ENCODE measurements around the gene ANXA1. TPM values are rescaled to one million over a fixed set of nuclear protein-coding genes. Genes with fewer than 3 reads are reported as not detected.

ANXA1 gene
- total and polyA plus RNA-seq, 4 donors, result 4.8 to 28.6 (median 14.5) TPM

- DNase-seq (ENCODE audit: low spot score), result no peak
- no peak for TF ChIP-seq RAD21 (IDR thresholded peaks at IDR 0.05)
- no peak for TF ChIP-seq MAX (IDR thresholded peaks at IDR 0.05)
- no peak for TF ChIP-seq TAF1 (conservative IDR thresholded peaks at IDR 0.05)
- TF ChIP-seq ATF3 (IDR thresholded peaks at IDR 0.05), result no peak
- TF ChIP-seq CTCF (IDR thresholded peaks at IDR 0.05; ENCODE audit: low read depth, low read length, missing input control), result no peak
- no peak for TF ChIP-seq HNF4G (IDR thresholded peaks at IDR 0.05)
- TF ChIP-seq RXRA (IDR thresholded peaks at IDR 0.05), result no peak
- no peak for TF ChIP-seq GABPA (IDR thresholded peaks at IDR 0.05 in 1 of 2, conservative IDR thresholded peaks at IDR 0.05 in 1 of 2)
- no peaks in the 10 kb centered on the region for H3K36me3 ChIP-seq (ENCODE audit: control insufficient read depth in 4 of 4, insufficient read depth in 3 of 4, low read depth in 1 of 4, low read length in 3 of 4)
- H3K9ac ChIP-seq (ENCODE audit: low read depth in 1 of 2, low read length in 2 of 2), result no peak overlapping the region
- H3K4me3 ChIP-seq (ENCODE audit: low read depth in 1 of 3, low read length in 3 of 3), result no peak overlapping the region
- H3K9me3 ChIP-seq (ENCODE audit: control insufficient read depth in 4 of 4, low read length in 3 of 4), result no peaks in the 10 kb centered on the region
- no peaks in the 10 kb centered on the region for H3K4me1 ChIP-seq (ENCODE audit: control insufficient read depth in 4 of 4, insufficient read depth in 4 of 4, low read length in 3 of 4)
- WGBS, result 55% methylated on average over 2 of the region's 2 CpGs
- no peak overlapping the region for H3K27ac ChIP-seq (ENCODE audit: low read depth in 1 of 2, low read length in 2 of 2)
- peaks cover 0 to 4% (median under 1%) of the 10 kb centered on the region in 4 donors for H3K27me3 ChIP-seq (ENCODE audit: control insufficient read depth in 4 of 4, insufficient read depth in 4 of 4, low read length in 3 of 4)
Measured at GRCh38 chr9:73213300-73213699, 61.6 kb downstream of the ANXA1 start.

GRCh38 chr9:73215249-73215648, 63.6 kb downstream of the ANXA1 start:
- H3K9me3 ChIP-seq (ENCODE audit: control insufficient read depth in 4 of 4, low read length in 3 of 4), result no peaks in the 10 kb centered on the region
- H3K27me3 ChIP-seq (ENCODE audit: control insufficient read depth in 4 of 4, insufficient read depth in 4 of 4, low read length in 3 of 4), result peaks cover 0 to 4% (median under 1%) of the 10 kb centered on the region in 4 donors
- WGBS, result 48% methylated on average over 3 of the region's 3 CpGs
- TF ChIP-seq FOXA1 (IDR thresholded peaks at IDR 0.05), result no peak
- no peak for TF ChIP-seq RXRA (IDR thresholded peaks at IDR 0.05)
- TF ChIP-seq FOXA2 (IDR thresholded peaks at IDR 0.05), result no peak
- TF ChIP-seq EGR1 (IDR thresholded peaks at IDR 0.05; ENCODE audit: low read depth in 2 of 2), result no peak
- no peak for TF ChIP-seq ZBTB33 (IDR thresholded peaks at IDR 0.05)
- TF ChIP-seq YY1 (IDR thresholded peaks at IDR 0.05), result no peak
- no peak overlapping the region for H3K4me3 ChIP-seq (ENCODE audit: low read depth in 1 of 3, low read length in 3 of 3)
- no peak overlapping the region for H3K27ac ChIP-seq (ENCODE audit: low read depth in 1 of 2, low read length in 2 of 2)
- H3K4me1 ChIP-seq (ENCODE audit: control insufficient read depth in 4 of 4, insufficient read depth in 4 of 4, low read length in 3 of 4), result no peaks in the 10 kb centered on the region
- H3K36me3 ChIP-seq (ENCODE audit: control insufficient read depth in 4 of 4, insufficient read depth in 3 of 4, low read depth in 1 of 4, low read length in 3 of 4), result no peaks in the 10 kb centered on the region
- H3K9ac ChIP-seq (ENCODE audit: low read depth in 1 of 2, low read length in 2 of 2), result no peak overlapping the region
- no peak for DNase-seq (ENCODE audit: low spot score)

- Histone ChIP-seq H3K27me3 (ENCODE audit: control insufficient read depth in 4 of 4, insufficient read depth in 4 of 4, low read length in 3 of 4) (peaks cover 0 to 4% (median under 1%) of the 10 kb centered on the region in 4 donors), H3K4me1 (ENCODE audit: control insufficient read depth in 4 of 4, insufficient read depth in 4 of 4, low read length in 3 of 4) (no peaks in the 10 kb centered on the region), H3K4me3 (ENCODE audit: low read depth in 1 of 3, low read length in 3 of 3) (no peak overlapping the region), H3K9ac (ENCODE audit: low read depth in 1 of 2, low read length in 2 of 2) (no peak overlapping the region), H3K36me3 (ENCODE audit: control insufficient read depth in 4 of 4, insufficient read depth in 3 of 4, low read depth in 1 of 4, low read length in 3 of 4) (no peaks in the 10 kb centered on the region), H3K27ac (ENCODE audit: low read depth in 1 of 2, low read length in 2 of 2) (no peak overlapping the region), H3K9me3 (ENCODE audit: control insufficient read depth in 4 of 4, low read length in 3 of 4) (no peaks in the 10 kb centered on the region)
- no peak for DNase-seq (ENCODE audit: low spot score)
- TF ChIP-seq FOXA1 (IDR thresholded peaks at IDR 0.05) (no peak), HNF4G (IDR thresholded peaks at IDR 0.05) (no peak), NR2F2 (IDR thresholded peaks at IDR 0.05) (no peak), ZBTB33 (IDR thresholded peaks at IDR 0.05) (no peak), TAF1 (conservative IDR thresholded peaks at IDR 0.05) (no peak), CTCF (IDR thresholded peaks at IDR 0.05; ENCODE audit: low read depth, low read length, missing input control) (no peak), RXRA (IDR thresholded peaks at IDR 0.05) (no peak), GABPA (IDR thresholded peaks at IDR 0.05 in 1 of 2, conservative IDR thresholded peaks at IDR 0.05 in 1 of 2) (no peak), ATF3 (IDR thresholded peaks at IDR 0.05) (no peak), EGR1 (IDR thresholded peaks at IDR 0.05; ENCODE audit: low read depth in 2 of 2) (no peak)
Measured at GRCh38 chr9:73216100-73216499, 64.4 kb downstream of the ANXA1 start.

Data from liver (tissue), 9 donors.